ENCODE results near the gene CARD14.
"Not testable (repeated sequence)": the region's sequence is repeated elsewhere in the genome, so short reads cannot be mapped to it uniquely, and the experiment has no call there.

The CARD14 gene

DNA sequence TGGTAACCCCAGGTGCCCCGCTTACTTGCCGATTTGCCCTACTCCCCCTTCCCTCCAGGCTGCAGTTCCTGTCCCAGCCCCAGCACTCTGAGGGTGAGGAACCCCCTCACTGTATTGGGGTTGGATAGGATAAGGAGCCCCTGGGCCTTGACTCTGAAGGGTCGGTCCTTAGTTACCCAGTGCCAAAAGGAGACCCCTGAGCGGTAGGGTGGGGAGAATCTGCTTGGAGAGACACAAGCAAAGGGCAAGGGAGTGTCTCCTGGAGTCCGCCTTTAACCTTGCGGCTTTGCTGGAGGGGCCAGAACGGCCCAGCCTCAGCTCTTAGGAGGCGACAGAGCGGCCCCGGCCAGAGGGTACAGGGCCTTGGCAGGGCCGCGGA, 13.0 kb downstream of the CARD14 start:
- no peak for FAIRE-seq

DNA sequence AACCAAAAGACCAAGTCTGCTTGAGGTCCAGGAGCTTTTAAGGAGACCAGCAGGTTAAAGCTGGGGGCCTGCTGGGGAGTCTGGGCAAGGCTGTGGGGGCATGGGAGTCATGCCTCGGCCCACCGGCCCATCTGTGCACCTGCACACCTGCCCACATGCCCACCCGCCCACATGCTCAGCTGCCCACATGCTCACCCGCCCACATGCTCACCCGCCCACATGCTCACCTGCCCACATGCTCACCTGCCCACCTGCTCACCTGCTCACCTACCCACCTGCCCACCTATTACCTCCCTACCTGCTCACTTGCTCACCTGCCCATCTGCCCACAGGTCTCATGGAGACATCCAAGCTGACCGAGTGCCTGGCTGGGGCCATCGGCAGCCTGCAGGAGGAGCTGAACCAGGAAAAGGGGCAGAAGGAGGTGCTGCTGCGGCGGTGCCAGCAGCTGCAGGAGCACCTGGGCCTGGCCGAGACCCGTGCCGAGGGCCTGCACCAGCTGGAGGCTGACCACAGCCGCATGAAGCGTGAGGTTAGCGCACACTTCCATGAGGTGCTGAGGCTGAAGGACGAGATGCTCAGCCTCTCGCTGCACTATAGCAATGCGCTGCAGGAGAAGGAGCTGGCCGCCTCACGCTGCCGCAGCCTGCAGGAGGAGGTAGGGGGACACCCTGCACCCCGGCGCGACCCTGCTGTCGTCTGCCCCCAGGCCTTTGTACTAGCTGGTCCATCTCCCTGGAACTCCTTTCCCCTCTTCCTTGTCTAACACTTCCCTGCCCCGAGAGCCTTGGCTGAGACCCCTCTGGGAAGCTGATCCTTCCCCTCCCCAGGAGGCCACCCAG, 14.0 kb downstream of the CARD14 start:
- DNase-seq (ENCODE audit: extremely low spot score, insufficient read length, low read depth) (no peak), FAIRE-seq (no peak)

More for the DNA sequence above, 13.0 kb downstream of the CARD14 start:
- no peak for DNase-seq (ENCODE audit: extremely low spot score, insufficient read length, low read depth)

- FAIRE-seq (no peak), DNase-seq (ENCODE audit: extremely low spot score, insufficient read length, low read depth) (no peak)
Observed at GRCh38 chr17:80184423-80184714, 14.5 kb downstream of the CARD14 start.

- no peak for FAIRE-seq
- DNase-seq (ENCODE audit: extremely low spot score, insufficient read length, low read depth) = no peak
Observed at GRCh38 chr17:80185968-80186367, 16.1 kb downstream of the CARD14 start.

DNA sequence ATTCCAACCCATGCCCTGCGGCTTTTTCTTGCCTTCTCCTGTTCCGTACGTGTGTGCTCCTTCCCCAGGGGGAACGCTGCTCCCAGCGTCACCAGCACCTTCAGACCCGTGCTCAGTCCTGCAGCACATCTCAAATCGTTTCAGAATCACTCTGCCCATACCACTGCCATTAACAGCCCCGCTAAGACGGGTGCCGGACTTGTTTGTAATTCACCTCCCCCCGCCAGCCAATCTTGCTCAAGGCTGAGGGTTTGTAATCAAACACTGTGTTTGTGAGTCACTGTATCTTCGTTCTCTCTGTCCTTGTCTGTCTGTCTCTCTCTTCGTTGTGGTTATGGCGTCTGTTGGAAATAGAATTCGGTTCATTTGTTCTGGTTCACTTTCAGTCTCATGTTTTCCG, 17.3 kb downstream of the CARD14 start:
- no peak for FAIRE-seq
- no peak for DNase-seq (ENCODE audit: extremely low spot score, insufficient read length, low read depth)

GRCh38 chr17:80187515-80187941, 17.7 kb downstream of the CARD14 start:
- DNase-seq (ENCODE audit: extremely low spot score, insufficient read length, low read depth) (no peak), FAIRE-seq (no peak)

DNA sequence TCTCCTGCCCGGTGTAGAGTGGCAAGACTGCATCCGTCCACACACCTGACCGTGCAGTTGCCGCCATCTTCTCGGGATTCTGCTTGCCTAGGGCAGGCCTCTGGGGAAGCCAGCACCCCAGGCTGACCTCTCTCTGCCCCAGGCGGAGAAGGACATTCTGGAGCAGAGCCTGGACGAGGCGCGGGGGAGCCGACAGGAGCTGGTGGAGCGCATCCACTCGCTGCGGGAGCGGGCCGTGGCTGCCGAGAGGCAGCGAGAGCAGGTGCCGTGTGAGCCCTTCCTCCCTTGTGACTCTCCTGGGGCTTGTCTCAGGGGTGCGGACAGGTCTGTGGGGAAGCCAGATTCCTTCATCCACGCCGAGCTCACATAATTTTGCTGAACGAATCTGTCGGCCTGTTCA, 19.8 kb downstream of the CARD14 start:
- DNase-seq (ENCODE audit: extremely low spot score, insufficient read length, low read depth) (no peak), FAIRE-seq (no peak)

DNA sequence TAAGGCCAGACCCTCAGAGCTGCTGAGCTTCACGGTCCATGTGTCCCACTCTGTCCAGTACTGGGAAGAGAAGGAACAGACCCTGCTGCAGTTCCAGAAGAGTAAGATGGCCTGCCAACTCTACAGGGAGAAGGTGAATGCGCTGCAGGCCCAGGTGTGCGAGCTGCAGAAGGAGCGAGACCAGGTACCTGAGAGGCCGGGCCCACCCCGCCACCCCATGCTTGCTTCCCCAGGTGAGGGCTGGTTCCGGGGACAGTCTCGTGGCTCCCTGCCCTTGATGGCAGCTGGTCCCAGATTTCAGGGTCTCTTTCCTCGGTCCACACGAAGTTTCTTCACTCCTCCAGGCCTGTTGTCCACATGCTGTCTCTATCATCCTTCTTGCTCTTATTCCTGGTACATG, 20.9 kb downstream of the CARD14 start:
- no peak for FAIRE-seq

GRCh38 chr17:80191192-80191591, 21.4 kb downstream of the CARD14 start:
- FAIRE-seq (no peak), DNase-seq (ENCODE audit: extremely low spot score, insufficient read length, low read depth) (no peak)

More for the DNA sequence above, 20.9 kb downstream of the CARD14 start:
- no peak for DNase-seq (ENCODE audit: extremely low spot score, insufficient read length, low read depth)

DNA sequence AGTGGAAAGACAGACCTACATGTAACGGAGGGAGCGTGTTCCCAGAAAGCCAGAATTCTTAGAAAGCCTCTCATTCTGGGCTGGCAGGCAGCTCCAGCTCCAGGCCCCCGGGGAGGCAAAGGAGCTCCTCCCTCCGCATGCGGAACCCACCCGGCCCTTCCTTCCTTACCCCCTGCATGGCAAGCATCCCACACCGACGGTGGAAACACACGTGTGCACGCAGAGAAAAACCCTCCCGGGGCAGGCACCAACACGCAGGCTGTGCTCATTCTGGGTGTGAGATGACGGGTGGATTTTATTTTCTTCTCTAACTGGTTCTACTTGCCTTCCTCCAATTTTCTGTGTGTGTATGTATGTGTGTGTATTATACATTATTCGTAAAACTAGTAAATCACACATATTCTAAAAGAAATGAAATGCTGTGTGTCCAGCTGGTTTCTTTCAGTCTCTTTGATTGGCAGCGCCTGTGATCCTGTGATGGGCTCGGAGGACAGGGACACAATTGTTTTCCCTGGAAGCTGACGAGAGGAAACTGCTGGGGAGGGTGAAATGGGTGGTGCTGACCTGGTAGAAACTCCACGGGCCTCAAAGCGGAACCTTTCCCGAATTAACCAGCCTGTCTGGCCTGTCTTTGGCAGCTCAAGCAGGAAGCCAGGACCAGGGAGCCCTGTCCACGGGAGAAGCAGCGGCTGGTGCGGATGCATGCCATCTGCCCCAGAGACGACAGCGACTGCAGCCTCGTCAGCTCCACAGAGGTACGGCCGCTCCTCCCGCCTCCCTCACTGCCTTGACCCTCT, 22.2 kb downstream of the CARD14 start:
- no peak for FAIRE-seq

GRCh38 chr17:80195141-80195540, 25.3 kb downstream of the CARD14 start:
- DNase-seq (ENCODE audit: extremely low spot score, insufficient read length, low read depth) = no peak
- FAIRE-seq = no peak

More for the DNA sequence above, 22.2 kb downstream of the CARD14 start:
- DNase-seq (ENCODE audit: extremely low spot score, insufficient read length, low read depth) = no peak

- FAIRE-seq = peak; percentile 41
Observed at GRCh38 chr17:80195671-80196529, 26.1 kb downstream of the CARD14 start.

DNA sequence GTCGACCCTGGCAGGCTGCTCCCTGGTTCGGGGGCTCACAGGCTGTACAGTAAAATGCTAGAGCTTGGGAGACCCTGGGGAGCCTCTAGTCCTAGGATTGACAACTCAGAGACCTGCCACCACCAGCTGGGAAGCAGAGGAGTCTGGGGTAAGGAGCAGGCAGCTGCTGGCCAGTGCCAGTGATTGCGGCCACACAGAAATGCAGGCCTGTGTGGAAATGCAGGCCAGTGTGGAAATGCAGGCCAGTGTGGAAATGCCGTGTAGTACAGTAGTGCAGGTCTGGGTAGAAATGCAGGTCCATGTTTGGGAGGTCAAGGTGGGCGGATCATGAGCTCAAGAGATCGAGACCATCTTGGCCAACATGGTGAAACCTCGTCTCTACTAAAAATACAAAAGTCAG, 26.8 kb downstream of the CARD14 start:
- no peak for FAIRE-seq
- DNase-seq (ENCODE audit: extremely low spot score, insufficient read length, low read depth) = no peak

More at GRCh38 chr17:80195671-80196529, 26.1 kb downstream of the CARD14 start:
- peak; percentile 38 for DNase-seq (ENCODE audit: extremely low spot score, insufficient read length, low read depth)

- DNase-seq (ENCODE audit: extremely low spot score, insufficient read length, low read depth) (no peak), FAIRE-seq (no peak)
Observed at GRCh38 chr17:80198144-80198661, 28.4 kb downstream of the CARD14 start.

DNA sequence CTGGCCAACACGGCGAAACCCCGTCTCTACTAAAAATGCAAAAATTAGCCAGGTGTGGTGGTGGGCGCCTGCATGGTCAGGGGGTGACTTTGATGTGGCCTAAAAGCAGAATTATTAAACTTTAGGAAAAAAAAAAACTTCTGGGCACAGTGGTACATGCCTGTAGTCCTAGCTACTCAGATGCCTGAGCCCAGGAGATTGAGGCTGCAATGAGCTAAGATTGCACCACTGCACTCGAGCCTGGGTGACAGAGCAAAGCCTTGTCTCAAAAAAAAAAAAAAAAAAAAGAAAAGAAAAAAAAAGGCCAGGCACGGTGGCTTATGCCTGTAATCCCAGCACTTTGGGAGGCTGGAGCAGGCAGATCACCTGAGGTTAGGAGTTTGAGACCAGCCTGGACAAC, 29.5 kb downstream of the CARD14 start:
- DNase-seq (ENCODE audit: extremely low spot score, insufficient read length, low read depth); FAIRE-seq: not testable (repeated sequence)

- no peak for FAIRE-seq
- DNase-seq (ENCODE audit: extremely low spot score, insufficient read length, low read depth) = no peak
Observed at GRCh38 chr17:80201446-80201845, 31.6 kb downstream of the CARD14 start.

DNA sequence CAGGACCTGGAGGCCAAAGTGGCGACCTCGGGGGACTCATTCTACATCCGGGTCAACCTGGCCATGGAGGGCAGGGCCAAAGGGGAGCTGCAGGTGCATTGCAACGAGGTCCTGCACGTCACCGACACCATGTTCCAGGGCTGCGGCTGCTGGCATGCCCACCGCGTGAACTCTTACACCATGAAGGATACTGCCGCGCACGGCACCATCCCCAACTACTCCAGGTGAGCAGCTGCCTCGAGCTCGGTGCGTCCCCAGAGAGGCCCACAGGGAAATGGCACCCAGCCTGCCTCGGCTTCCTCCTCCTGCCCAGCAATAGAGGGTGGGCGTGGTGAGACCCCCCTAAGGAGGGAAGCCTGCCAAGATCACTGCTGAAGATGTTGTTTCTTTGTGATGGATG, 32.4 kb downstream of the CARD14 start:
- FAIRE-seq (no peak), DNase-seq (ENCODE audit: extremely low spot score, insufficient read length, low read depth) (no peak)

- FAIRE-seq = no peak
- DNase-seq (ENCODE audit: extremely low spot score, insufficient read length, low read depth) = no peak
Observed at GRCh38 chr17:80203471-80203963, 33.7 kb downstream of the CARD14 start.

- no peak for FAIRE-seq
Observed at GRCh38 chr17:80204626-80205468, 35.0 kb downstream of the CARD14 start.

More at GRCh38 chr17:80204626-80205468, 35.0 kb downstream of the CARD14 start:
- no peak for DNase-seq (ENCODE audit: extremely low spot score, insufficient read length, low read depth)

All from GM18507 (cell line).